SK-N-SH (cell line): ENCODE data around the gene PPEF1. TPM values are rescaled to one million over a fixed set of nuclear protein-coding genes. Genes with fewer than 3 reads are reported as not detected.

Source experiments
- ELF1 ChIP-seq: IDR thresholded peaks from 2 replicates; pipeline ENCODE4 v1.4.0; 2012
- EP300 ChIP-seq, 2 experiments: IDR thresholded peaks; 2 replicates each; pipeline versions ENCODE4 v1.4.0 to v1.6.1; 2012; ENCODE audit warnings: borderline replicate concordance in 1 of 2, low read depth in 1 of 2, low read length in 1 of 2
- EZH2phosphoT487 ChIP-seq: fragments of 200-600 bp; sonication (generic); IDR thresholded peaks from 2 replicates; pipeline ENCODE4 v1.6.1; 2017; ENCODE audit warnings: low read depth, mixed run types, mild to moderate bottlenecking, antibody characterized with exemption, moderate library complexity, borderline replicate concordance
- FOSL2 ChIP-seq: IDR thresholded peaks from 2 replicates; pipeline ENCODE4 v1.4.0; 2012; ENCODE audit warnings: low read depth, mild to moderate bottlenecking, moderate library complexity, borderline replicate concordance
- GABPA ChIP-seq: IDR thresholded peaks from 2 replicates; pipeline ENCODE4 v1.4.0; 2012; ENCODE audit warnings: low read depth, mild to moderate bottlenecking
- GATA2 ChIP-seq: sonication (generic); formaldehyde crosslinking; IDR thresholded peaks from 2 replicates; pipeline ENCODE4 v1.5.0; 2020; ENCODE audit warnings: mild to moderate bottlenecking, missing genetic modification reagents
- JUND ChIP-seq: IDR thresholded peaks from 2 replicates; pipeline ENCODE4 v1.4.0; 2012
- MXI1 ChIP-seq: IDR thresholded peaks from 2 replicates; pipeline ENCODE4 v1.6.1; 2012; ENCODE audit warnings: mild to moderate bottlenecking, low read depth, low read length, improper control_type of control experiment
- NFIC ChIP-seq: IDR thresholded peaks from 2 replicates; pipeline ENCODE4 v1.4.0; 2012; ENCODE audit warnings: borderline replicate concordance
- RAD21 ChIP-seq: IDR thresholded peaks from 2 replicates; pipeline ENCODE4 v1.6.1; 2012; ENCODE audit warnings: mild to moderate bottlenecking, low read length
- RXRA ChIP-seq: IDR thresholded peaks from 2 replicates; pipeline ENCODE4 v1.4.0; 2012; ENCODE audit warnings: low read depth, mild to moderate bottlenecking, borderline replicate concordance
- SIN3A ChIP-seq: IDR thresholded peaks from 2 replicates; pipeline ENCODE4 v1.6.1; 2012; ENCODE audit warnings: low read depth, mild to moderate bottlenecking, low read length, moderate library complexity, borderline replicate concordance
- SMC3 ChIP-seq: IDR thresholded peaks from 2 replicates; pipeline ENCODE4 v1.6.1; 2012; ENCODE audit warnings: low read depth, low read length, improper control_type of control experiment
- TCF12 ChIP-seq: IDR thresholded peaks from 2 replicates; pipeline ENCODE4 v1.4.0; 2012
- USF1 ChIP-seq: IDR thresholded peaks from 2 replicates; pipeline ENCODE4 v1.4.0; 2012; ENCODE audit warnings: low read depth, borderline replicate concordance
- USF2 ChIP-seq: fragments of 150-350 bp; IDR thresholded peaks from 2 replicates; pipeline ENCODE4 v1.6.1; 2017; ENCODE audit warnings: antibody characterized with exemption, low read length, low read depth, borderline replicate concordance
- polyA plus RNA-seq, 3 experiments: library from polyadenylated mRNA; depleted of rRNA; stranded (reverse); fragments of >200 nt; gene quantifications; 2 replicates each; pipeline ENCODE4 v1.2.3, GENCODE V29; 2012
- TF ChIP-seq, protein P1 (sequence below): IDR thresholded peaks from 2 replicates; pipeline ENCODE4 v1.4.0; 2012; ENCODE audit warnings: low read depth, borderline replicate concordance
- TF ChIP-seq, protein P2 (sequence below): IDR thresholded peaks from 2 replicates; pipeline ENCODE4 v1.4.0; 2012; ENCODE audit warnings: low read depth
- TF ChIP-seq, protein P3 (sequence below): fragments of 150-350 bp; IDR thresholded peaks from 2 replicates; pipeline ENCODE4 v1.6.1; 2016; ENCODE audit warnings: mild to moderate bottlenecking, low read depth, low read length
- TF ChIP-seq, protein P4 (sequence below): fragments of 200-600 bp; sonication (generic); IDR thresholded peaks from 2 replicates; pipeline ENCODE4 v1.6.1; 2017; ENCODE audit warnings: antibody characterized with exemption, mild to moderate bottlenecking, moderate library complexity
- TF ChIP-seq, protein P5 (sequence below): IDR thresholded peaks from 2 replicates; pipeline ENCODE4; 2012

PPEF1 gene
- polyA plus RNA-seq, 1 of the 3 experiments (the other 2 are of a cell fraction): 0.16 TPM

DNA sequence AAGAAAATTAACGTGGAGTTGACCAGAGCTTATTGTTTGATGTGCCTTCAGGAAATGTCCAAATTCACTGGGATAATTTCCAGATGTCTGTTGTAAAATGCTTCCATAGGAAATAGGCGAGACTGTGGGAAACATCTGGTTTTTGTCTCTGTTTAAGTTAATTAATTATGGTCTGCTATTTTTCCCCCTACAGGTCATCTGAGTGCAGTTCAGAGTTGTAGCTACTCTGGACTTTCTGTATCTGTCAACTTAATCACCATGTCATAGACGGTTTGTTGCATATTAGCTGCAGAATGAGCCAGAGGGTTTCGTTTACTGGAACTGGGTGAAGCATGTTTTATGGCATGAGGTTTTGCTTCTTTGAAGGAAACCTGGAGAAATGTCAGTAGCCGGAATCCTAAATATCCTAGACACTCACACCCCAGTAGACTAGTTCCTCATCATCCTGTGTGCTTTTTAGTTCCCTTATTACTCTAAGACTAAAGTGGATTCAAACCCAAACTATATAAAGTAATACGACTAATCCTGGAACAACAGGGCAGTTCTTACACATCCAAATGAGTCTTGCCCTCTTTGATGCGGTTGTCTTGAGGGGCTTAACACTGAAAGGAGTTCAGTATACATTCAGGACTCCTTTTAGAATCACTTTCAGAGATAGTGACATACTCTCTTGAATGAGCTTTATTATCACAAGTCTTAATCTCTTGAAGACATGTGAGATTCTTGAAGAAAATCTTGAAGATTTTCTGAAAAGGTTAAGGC, 62.5 kb downstream of the PPEF1 start (continued):
- TF ChIP-seq, protein P1, sequence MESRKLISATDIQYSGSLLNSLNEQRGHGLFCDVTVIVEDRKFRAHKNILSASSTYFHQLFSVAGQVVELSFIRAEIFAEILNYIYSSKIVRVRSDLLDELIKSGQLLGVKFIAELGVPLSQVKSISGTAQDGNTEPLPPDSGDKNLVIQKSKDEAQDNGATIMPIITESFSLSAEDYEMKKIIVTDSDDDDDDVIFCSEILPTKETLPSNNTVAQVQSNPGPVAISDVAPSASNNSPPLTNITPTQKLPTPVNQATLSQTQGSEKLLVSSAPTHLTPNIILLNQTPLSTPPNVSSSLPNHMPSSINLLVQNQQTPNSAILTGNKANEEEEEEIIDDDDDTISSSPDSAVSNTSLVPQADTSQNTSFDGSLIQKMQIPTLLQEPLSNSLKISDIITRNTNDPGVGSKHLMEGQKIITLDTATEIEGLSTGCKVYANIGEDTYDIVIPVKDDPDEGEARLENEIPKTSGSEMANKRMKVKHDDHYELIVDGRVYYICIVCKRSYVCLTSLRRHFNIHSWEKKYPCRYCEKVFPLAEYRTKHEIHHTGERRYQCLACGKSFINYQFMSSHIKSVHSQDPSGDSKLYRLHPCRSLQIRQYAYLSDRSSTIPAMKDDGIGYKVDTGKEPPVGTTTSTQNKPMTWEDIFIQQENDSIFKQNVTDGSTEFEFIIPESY: no peak
- TF ChIP-seq USF2 (no peak), GABPA (no peak), NFIC (no peak), JUND (peak; percentile 17; the same call in 1 of the 2 replicates), EZH2phosphoT487 (no peak), EP300 (IDR thresholded peaks at IDR 0.05; ENCODE audit: borderline replicate concordance in 1 of 2, low read depth in 1 of 2, low read length in 1 of 2) (peak; percentile 61 to 99; a peak in 3 of 4 replicates), MXI1 (peak; percentile 90; the same call in 1 of the 2 replicates), TCF12 (peak; percentile 88), GATA2 (CRISPR knock-in tag) (peak; percentile 90), FOSL2 (no peak), RAD21 (peak; percentile 55), USF1 (no peak), SMC3 (no peak), SIN3A (peak; percentile 43; the same call in 1 of the 2 replicates), ELF1 (no peak), RXRA (no peak)
- TF ChIP-seq, protein P2, sequence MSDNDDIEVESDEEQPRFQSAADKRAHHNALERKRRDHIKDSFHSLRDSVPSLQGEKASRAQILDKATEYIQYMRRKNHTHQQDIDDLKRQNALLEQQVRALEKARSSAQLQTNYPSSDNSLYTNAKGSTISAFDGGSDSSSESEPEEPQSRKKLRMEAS: no peak
- TF ChIP-seq, protein P3, sequence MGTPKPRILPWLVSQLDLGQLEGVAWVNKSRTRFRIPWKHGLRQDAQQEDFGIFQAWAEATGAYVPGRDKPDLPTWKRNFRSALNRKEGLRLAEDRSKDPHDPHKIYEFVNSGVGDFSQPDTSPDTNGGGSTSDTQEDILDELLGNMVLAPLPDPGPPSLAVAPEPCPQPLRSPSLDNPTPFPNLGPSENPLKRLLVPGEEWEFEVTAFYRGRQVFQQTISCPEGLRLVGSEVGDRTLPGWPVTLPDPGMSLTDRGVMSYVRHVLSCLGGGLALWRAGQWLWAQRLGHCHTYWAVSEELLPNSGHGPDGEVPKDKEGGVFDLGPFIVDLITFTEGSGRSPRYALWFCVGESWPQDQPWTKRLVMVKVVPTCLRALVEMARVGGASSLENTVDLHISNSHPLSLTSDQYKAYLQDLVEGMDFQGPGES: no peak
- TF ChIP-seq, protein P4, sequence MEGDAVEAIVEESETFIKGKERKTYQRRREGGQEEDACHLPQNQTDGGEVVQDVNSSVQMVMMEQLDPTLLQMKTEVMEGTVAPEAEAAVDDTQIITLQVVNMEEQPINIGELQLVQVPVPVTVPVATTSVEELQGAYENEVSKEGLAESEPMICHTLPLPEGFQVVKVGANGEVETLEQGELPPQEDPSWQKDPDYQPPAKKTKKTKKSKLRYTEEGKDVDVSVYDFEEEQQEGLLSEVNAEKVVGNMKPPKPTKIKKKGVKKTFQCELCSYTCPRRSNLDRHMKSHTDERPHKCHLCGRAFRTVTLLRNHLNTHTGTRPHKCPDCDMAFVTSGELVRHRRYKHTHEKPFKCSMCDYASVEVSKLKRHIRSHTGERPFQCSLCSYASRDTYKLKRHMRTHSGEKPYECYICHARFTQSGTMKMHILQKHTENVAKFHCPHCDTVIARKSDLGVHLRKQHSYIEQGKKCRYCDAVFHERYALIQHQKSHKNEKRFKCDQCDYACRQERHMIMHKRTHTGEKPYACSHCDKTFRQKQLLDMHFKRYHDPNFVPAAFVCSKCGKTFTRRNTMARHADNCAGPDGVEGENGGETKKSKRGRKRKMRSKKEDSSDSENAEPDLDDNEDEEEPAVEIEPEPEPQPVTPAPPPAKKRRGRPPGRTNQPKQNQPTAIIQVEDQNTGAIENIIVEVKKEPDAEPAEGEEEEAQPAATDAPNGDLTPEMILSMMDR: no peak; the same call in 1 of the 2 replicates
- TF ChIP-seq, protein P5, sequence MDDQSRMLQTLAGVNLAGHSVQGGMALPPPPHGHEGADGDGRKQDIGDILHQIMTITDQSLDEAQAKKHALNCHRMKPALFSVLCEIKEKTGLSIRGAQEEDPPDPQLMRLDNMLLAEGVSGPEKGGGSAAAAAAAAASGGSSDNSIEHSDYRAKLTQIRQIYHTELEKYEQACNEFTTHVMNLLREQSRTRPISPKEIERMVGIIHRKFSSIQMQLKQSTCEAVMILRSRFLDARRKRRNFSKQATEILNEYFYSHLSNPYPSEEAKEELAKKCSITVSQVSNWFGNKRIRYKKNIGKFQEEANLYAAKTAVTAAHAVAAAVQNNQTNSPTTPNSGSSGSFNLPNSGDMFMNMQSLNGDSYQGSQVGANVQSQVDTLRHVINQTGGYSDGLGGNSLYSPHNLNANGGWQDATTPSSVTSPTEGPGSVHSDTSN: peak; percentile 56; the same call in 1 of the 2 replicates
